Measurements from ENCODE around the gene TSPAN31.

DNA sequence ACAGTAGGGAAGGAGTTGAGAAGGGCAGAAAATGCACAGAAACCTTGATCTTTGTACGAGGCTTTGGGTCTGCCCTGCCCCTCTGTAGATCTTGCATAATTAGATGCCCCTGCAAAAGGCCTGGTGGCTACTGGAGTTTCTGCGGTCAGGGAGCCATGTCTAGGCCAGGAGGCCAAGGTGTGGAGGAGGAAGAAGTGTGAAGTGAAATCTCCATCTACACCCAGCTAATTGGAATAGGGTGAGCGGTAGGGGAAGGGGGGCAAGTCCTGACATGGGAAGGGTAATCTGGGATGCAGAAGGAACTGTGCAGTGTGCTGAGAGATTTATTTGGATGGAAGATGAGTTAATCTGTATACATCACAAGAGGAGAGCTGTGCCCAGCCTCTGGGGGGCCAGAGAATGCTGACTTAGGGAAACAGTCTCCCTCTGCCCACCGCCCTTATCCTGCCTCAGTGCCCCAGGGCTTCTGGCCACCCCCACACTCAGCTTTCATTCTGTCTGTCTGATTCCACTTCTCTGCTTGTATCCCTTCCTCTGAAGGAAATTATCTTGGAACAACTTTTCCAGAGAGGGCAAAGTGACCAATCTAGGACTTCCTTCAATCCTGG lies 16.7 kb downstream of the TSPAN31 start:
- TF ChIP-seq EZH2 (IDR thresholded peaks at IDR 0.05; ENCODE audit: insufficient read depth, poor library complexity, severe bottlenecking) (no peak), EZH2phosphoT487 (IDR thresholded peaks at IDR 0.05; ENCODE audit: insufficient read depth, low read depth) (no peak)

Data from GM23248 (cell line).